Measurements from ENCODE around the gene RNF213.
"Not testable (repeated sequence)": the region's sequence is repeated elsewhere in the genome, so short reads cannot be mapped to it uniquely, and the experiment has no call there.

RNF213 gene

GRCh38 chr17:80303824-80304223 is 43.2 kb downstream of the RNF213 start:
- in situ Hi-C loops (cut with HindIII; ENCODE audit: low pct_unique_long_range_greater_than_20kb, low sequenced_read_pairs), result no loop called here
- no peak for TF ChIP-seq JUND (IDR thresholded peaks at IDR 0.05; ENCODE audit: low read depth)
- DNase-seq (ENCODE audit: low read depth in 1 of 2, low spot score in 1 of 2), result no peak

DNA sequence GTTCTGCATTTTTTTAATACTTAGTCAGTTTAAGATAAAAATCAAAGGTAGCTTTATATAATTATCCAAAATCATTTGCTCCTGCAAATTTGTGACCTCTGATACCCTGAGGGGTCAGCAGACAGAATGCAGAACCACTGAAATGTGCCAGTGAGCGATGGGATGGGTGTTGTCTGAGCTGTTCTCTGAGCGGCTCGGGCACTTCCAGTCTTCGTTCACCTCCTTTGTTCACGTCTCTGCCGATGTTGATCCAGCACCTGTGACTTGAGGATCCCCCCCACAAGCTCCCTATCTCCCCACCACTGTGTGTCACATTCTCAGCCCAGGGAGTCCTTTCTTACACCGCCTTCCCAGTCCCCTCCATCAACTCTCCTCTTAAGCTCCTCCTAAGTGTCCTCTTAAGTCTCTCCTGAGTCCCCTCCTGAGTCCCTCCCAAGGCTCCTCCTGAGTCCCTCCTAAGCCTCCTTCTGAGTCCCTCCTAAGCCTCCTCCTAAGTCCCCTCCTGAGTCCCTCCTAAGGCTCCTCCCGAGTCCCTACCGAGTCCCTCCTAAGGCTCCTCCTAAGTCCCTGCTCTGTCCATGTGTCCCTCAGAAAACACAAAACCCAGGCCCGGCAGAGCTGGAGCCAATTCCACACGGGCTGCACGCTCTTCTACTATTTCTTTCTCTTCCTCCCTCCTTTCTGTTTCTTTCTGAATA is 47.5 kb downstream of the RNF213 start:
- in situ Hi-C loops (cut with HindIII; ENCODE audit: low pct_unique_long_range_greater_than_20kb, low sequenced_read_pairs), result no loop called here
- no peak for DNase-seq (ENCODE audit: low read depth in 1 of 2, low spot score in 1 of 2)
- TF ChIP-seq JUND (IDR thresholded peaks at IDR 0.05; ENCODE audit: low read depth), result no peak

- DNase-seq (ENCODE audit: low read depth in 1 of 2, low spot score in 1 of 2), result no peak
- in situ Hi-C loops (cut with HindIII; ENCODE audit: low pct_unique_long_range_greater_than_20kb, low sequenced_read_pairs), result no loop called here
- no peak for TF ChIP-seq JUND (IDR thresholded peaks at IDR 0.05; ENCODE audit: low read depth)
Observed at GRCh38 chr17:80308692-80309517, 48.3 kb downstream of the RNF213 start.

- no peak for TF ChIP-seq JUND (IDR thresholded peaks at IDR 0.05; ENCODE audit: low read depth)
- DNase-seq (ENCODE audit: low read depth in 1 of 2, low spot score in 1 of 2), result no peak
- in situ Hi-C loops (cut with HindIII; ENCODE audit: low pct_unique_long_range_greater_than_20kb, low sequenced_read_pairs), result no loop called here
Observed at GRCh38 chr17:80311216-80311827, 50.7 kb downstream of the RNF213 start.

- no peak for DNase-seq (ENCODE audit: low read depth in 1 of 2, low spot score in 1 of 2)
- in situ Hi-C loops (cut with HindIII; ENCODE audit: low pct_unique_long_range_greater_than_20kb, low sequenced_read_pairs), result no loop called here
- TF ChIP-seq JUND (IDR thresholded peaks at IDR 0.05; ENCODE audit: low read depth), result no peak
Observed at GRCh38 chr17:80312621-80313135, 52.0 kb downstream of the RNF213 start.

GRCh38 chr17:80313160-80313829 is 52.6 kb downstream of the RNF213 start:
- in situ Hi-C loops (cut with HindIII; ENCODE audit: low pct_unique_long_range_greater_than_20kb, low sequenced_read_pairs), result no loop called here
- TF ChIP-seq JUND (IDR thresholded peaks at IDR 0.05; ENCODE audit: low read depth), result no peak
- DNase-seq (ENCODE audit: low read depth in 1 of 2, low spot score in 1 of 2), result no peak

DNA sequence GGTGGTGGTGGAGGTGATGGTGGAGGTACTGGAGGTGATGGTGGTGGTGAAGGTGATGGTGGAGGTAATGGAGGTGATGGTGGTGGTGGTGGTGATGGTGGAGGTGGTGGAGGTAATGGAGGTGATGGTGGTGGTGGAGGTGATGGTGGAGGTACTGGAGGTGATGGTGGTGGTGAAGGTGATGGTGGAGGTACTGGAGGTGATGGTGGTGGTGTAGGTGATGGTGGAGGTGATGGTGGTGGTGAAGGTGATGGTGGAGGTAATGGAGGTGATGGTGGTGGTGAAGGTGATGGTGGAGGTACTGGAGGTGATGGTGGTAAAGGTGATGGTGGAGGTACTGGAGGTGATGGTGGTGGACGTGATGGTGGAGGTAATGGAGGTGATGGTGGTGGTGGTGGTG is 53.3 kb downstream of the RNF213 start:
- in situ Hi-C loops (cut with HindIII; ENCODE audit: low pct_unique_long_range_greater_than_20kb, low sequenced_read_pairs); DNase-seq (ENCODE audit: low read depth in 1 of 2, low spot score in 1 of 2): not testable (repeated sequence)

DNA sequence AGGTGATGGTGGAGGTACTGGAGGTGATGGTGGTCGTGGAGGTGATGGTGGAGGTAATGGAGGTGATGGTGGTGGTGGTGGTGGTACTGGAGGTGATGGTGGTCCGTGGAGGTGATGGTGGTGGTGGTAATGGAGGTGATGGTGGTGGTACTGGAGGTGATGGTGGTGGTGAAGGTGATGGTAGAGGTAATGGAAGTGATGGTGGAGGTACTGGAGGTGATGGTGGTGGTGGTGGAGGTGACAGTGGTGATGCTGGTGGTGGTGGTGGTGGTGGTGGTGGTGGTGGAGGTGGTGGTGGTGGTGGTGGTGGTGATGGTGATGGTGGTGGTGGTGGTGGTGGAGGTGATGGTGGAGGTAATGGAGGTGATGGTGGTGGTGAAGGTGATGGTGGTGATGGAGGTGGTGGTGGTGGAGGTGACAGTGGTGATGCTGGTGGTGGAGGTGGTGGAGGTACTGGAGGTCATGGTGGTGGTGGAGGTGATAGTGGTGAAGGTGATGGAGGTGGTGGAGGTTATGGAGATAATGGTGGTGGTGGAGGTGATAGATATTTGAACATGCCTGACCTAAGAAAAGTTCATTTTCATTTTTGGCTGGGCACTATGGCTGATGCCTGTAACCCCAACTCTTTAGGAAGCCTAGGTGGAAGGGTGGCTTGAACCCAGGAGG is 55.0 kb downstream of the RNF213 start:
- no peak for DNase-seq (ENCODE audit: low read depth in 1 of 2, low spot score in 1 of 2)
- in situ Hi-C loops (cut with HindIII; ENCODE audit: low pct_unique_long_range_greater_than_20kb, low sequenced_read_pairs), result no loop called here
- no peak for TF ChIP-seq JUND (IDR thresholded peaks at IDR 0.05; ENCODE audit: low read depth)

- no peak for DNase-seq (ENCODE audit: low read depth in 1 of 2, low spot score in 1 of 2)
- in situ Hi-C loops (cut with HindIII; ENCODE audit: low pct_unique_long_range_greater_than_20kb, low sequenced_read_pairs), result no loop called here
- TF ChIP-seq JUND (IDR thresholded peaks at IDR 0.05; ENCODE audit: low read depth), result no peak
Observed at GRCh38 chr17:80316431-80316830, 55.8 kb downstream of the RNF213 start.

DNA sequence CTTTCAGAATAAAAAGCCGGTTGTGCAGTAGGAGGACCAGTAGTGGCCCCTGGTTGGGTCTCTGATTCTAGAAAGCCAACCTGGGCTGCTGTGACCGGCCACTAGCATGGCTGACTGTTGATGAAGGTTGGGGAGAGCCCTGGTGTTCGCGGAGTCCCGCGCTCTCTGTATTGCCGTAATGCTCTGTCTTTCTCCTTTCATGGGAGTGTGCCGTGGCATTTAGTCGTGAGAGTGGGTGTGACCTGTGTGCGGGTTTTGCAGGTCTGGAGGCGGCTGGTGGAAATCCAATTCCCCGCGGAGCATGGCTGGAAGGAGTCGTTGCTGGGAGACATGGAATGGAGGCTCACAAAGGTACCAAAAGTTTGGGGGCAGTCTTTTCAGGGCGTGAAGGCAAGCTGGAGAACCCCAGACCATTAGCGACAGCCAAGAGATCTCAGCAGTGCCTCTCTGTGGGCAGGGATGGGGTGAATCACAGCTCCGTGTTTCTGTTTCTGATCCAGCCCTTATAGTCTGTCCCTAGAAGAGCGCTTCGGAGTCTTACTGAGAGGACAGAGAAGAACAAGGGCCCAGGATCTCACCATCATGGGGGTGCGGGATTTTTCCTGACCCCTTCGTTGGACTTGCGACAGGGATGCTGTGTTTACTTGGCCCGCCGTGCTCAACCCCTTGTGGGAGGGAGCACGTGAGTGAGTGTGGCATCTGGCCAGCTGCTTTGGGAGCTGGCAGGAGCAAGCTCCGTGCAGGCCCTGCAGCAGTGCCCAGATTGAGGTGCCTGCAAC is 56.5 kb downstream of the RNF213 start:
- no peak for TF ChIP-seq JUND (IDR thresholded peaks at IDR 0.05; ENCODE audit: low read depth)
- in situ Hi-C loops (cut with HindIII; ENCODE audit: low pct_unique_long_range_greater_than_20kb, low sequenced_read_pairs), result no loop called here
- DNase-seq (ENCODE audit: low read depth in 1 of 2, low spot score in 1 of 2), result no peak

GRCh38 chr17:80317706-80317980 is 57.0 kb downstream of the RNF213 start:
- in situ Hi-C loops (cut with HindIII; ENCODE audit: low pct_unique_long_range_greater_than_20kb, low sequenced_read_pairs), result no loop called here
- no peak for DNase-seq (ENCODE audit: low read depth in 1 of 2, low spot score in 1 of 2)

More at GRCh38 chr17:80317706-80317980, 57.0 kb downstream of the RNF213 start:
- no peak for TF ChIP-seq JUND (IDR thresholded peaks at IDR 0.05; ENCODE audit: low read depth)
